HG02623 (cell line): ENCODE results near the gene SLC31A1.

Experiments used
- ATAC-seq: cut with Tn5 transposase; IDR thresholded peaks from one replicate; pipeline ENCODE4 v1.9.1; 2021; ENCODE audit warnings: moderate library complexity; ENCODE audit not compliant: unreplicated experiment

The SLC31A1 gene

DNA sequence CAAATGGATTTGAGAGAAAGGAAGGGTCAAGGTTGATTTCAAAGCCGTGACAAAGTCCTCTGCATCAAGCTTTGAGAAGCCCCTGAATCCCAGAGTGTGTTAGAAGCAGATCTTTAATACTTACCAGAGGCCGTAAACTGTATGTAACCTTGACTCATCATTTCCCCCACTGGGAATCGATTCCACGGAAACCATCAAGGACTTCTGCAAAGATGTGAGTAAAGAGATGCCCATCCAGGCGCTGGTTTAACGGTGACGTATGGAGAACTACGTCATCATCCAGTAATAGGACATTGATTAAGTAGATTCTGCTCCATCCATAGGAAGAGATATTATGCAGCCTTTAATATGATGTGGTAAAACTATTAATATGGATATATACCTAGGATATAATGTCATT, 80.2 kb downstream of the SLC31A1 start:
- no peak for ATAC-seq

DNA sequence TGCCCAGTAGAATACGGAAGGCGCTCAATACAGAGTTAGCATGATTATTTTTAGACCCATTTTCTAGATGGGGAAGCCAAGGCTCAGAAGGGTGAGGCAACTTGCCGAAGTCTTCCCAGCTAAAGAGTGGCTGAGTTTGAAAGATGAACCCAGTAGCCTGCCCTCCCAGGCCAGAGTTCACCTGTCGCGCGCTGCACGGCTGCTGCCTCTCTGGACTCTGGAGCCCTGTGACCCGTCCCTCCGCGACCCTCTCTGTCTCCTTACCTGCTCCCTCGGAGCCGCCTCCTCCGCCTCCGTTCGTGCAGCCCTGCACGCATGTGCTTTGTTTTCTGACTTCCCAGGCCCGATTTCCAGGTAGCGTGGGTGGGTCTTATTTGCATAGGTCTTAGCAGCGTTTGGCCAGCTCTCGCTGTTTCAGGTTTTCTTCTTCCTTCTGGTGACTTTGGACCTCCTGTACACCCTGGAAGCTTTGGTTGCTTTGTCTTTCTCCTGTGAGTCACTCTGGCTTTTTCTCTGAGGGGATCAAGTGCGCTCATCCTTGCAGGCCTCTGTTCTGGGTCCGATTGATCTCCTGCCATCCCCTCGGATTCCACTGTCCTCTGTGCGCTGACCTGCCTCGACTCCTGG, 81.6 kb downstream of the SLC31A1 start, which contains the start of gene RNF183:
Gene RNF183 (minus strand): TSS at position 585 of the 627 bp plus-strand sequence. CDS start 5,192 bp downstream, outside the sequence.
- ATAC-seq: no peak

DNA sequence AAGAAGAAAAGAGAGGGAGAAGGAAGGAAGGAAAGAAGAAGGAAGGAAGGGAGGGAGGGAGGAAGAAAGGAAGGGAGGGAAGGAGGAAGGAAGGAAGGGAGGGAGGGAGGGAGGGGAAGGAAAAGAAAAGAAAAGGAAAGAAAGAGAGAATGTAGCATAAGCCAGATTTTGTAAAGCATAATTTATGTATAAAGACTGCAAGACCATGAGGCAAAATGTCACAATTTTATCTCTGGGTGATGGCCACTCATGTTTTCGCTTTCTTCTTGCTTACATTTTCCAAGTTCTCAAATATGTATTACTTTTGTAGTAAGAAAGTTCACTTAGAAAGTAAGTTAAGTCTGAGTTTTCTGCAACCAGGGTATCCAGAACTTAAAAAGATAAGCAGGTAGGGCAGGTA, 85.2 kb downstream of the SLC31A1 start:
- ATAC-seq: no peak

DNA sequence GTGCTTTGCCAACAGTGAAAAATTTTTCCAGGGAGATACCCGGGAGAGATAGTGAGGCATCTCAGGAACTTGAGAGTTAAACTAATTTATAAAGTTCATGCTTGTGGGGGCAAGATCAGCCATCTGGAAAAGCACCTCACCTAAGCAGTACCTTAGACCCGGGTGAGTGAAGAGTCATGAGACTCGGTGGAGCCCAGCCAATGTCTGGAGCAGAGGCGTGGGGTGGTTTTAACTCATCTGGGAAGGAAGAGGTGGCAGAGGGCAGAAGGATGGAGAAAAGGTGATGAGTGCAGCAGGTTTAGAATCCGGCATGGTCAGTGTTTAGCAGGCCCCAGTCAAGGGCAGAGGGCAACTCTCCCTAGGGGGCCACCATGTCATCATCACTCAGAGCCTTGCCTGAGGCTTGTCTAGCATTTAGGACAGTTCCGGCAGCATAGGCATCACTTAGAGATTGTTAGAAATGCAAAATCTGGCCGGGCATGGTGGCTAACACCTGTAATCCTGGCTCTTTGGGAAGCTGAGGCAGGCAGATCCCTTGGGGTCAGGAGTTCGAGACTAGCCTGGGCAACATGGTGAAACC, 86.1 kb downstream of the SLC31A1 start:
- ATAC-seq: no peak

DNA sequence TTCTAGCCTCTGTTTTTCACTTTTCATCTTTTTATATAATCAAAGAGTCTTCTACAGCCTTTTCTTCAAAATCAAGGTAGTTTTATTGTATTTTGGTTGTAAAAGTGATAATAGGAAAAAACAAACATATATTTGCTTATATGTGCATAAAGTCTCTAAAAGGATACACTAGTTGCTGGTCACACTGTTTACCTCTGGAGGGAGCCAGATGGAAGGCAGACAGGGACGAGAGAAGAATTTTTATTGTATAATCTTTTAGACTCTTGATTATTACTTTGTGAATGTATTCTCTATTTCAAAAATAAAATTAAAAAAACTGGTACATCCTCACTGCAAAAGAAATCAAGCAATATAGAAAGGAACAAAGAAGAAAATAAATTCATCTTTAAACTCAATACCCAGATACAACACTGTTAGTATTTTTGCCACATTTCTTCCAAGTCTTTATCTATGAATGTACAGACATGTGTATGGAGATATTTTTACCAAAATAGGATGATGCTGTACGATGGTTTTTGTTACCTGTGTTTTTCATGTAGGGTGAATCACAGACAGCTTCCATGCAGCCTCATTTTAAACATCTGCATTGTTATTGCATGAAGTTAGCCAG, 88.0 kb downstream of the SLC31A1 start:
- ATAC-seq: no peak

DNA sequence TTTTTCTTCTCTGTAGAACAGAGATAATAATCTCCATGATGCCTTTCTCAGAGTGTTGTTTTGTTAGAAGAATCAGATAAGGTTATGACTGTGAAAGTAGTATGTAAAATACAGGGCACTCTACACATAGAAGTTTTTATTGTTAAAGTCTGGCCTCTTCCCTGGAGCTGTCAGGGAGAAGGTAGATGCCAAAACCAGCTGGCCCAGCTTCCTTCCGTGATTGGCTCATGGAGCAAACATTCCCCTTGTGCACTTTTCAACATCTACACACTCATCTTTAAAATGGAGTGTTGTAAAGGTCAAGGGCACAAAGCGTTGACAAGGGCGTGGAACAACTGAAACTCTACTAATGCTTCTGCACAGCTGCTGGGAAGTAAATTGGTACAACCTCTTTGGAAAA, 89.2 kb downstream of the SLC31A1 start:
- ATAC-seq: no peak

DNA sequence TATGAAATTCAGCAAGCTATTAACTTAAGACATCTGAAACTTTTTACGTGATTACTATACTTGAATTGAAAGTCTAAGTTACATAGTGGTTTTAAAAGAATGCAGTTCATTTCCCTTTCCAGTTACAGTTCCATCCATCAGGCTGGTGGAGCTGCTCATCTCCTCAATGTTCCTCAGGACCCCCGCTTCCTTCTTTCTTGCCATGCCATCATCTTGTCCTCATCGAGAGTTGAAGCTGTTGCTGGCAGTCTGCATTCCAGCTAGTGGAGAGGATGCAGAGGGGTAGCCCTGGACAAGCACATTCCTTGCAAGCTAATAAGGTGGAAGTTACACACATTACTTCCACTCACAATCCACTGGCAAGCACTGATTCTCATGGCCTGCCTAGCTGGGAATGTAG, 90.6 kb downstream of the SLC31A1 start:
- ATAC-seq: no peak

DNA sequence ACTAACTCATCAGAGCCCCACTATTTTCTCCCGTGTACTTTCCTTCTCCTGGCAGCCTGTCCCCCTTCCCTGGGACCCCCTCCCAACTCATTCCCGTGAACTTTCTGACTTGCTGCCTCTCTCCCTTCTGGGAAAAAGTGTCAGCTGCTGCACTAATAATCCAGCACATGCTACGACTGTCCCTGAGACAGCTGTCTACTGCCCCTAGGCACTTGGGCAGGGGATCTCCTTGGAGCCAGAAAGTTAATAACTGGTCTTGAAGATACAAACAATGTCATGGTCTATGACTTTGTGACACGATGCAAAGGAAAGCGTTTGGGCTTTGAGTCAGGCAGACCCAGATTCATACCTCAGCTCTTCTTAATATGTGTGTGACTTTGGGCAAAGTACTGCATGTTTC, 91.9 kb downstream of the SLC31A1 start:
- ATAC-seq: no peak
